Activated CD4-positive, alpha-beta T cell treated with anti-CD3 and anti-CD28 coated beads, Interleukin-2, amount 50 U/mL, for 24 hours (primary cell): ENCODE data around the gene NFIA.

Experiments used
- DNase-seq, 2 donors: peaks; one replicate each; pipeline ENCODE4 v3.0.0-alpha.2; 2020; ENCODE audit warnings: low read depth in 1 of 2, low spot score in 1 of 2

Gene NFIA

DNA sequence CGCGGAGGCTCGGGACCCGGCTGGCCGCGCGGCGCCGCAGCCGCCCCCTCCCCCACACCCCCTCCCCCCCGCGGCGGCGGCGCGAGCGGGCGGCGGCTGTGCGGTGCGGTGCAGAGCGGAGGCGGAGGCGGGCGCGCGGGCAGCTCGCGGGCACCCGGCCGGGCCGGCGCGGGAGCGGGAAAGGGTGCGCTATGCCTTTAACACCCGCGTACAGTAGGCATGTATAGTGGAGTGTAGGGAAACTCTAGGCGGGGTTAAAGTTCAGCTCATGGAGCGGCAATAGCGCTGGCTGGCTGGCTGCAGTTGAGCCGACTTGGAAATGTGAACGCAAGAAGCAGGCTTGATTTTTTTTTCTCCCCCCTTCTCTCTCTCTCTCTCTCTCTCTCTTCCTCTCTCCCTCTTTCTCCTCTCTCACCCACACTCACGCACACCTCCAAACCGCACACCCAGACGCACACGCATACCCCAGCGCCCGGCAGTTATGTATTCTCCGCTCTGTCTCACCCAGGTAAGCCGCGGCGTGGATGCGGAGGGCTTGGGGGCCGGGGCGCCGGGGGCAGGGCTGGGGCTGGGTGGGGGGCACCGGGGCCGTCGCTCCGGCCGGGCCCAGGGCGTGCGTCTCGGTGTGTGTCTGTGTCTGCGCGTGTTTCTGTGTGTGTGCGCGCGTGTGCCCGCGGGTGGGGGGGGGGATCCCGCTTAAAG lies at the start of gene NFIA:
NFIA (plus strand) TSS at position 251 of the 702 bp plus-strand sequence.
- DNase-seq, result no peak

DNA sequence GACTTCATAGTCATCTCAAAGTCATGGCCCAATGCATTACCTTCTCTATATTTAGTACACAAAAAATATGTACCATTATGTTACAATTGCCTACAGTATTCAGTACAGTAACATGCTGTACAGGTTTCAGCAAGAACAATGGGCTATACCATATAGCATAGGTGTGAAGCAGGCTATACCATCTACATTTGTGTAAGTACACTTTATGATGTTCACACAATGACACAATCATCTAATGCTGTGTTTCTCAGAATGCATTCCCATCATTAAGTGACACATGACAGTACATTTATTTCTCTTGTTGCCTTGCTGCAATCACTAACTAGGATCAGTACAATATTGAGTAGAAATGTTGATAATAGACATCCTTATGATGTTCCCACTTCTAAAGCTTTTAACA lies 46.5 kb upstream of the NFIA start:
- no peak for DNase-seq

DNA sequence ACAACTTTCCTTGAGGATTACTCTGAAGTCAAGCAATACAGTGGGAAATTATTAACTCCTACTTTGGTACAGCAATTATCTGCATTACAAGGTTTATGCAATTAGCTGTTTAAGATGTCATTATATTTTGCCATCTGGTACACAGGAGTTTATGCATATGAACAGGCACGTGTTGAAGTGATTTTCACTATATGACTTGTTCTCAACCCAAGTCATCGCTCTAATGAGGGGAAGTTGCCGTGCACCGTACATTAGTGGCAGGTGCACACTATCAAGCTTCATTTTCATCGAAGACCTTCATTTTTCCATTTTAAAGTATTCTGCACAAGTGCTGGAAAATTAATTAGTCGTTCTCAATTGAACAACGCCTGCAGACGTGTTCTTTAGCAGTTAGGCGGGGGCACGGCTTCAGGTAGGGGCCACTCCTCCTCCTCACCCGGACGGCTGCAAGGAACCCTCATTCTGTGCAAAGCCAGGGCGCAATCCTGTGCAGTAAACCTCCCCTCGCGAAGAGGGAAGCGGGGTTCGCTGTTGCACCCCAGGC lies 39.8 kb upstream of the NFIA start:
- no peak for DNase-seq

DNA sequence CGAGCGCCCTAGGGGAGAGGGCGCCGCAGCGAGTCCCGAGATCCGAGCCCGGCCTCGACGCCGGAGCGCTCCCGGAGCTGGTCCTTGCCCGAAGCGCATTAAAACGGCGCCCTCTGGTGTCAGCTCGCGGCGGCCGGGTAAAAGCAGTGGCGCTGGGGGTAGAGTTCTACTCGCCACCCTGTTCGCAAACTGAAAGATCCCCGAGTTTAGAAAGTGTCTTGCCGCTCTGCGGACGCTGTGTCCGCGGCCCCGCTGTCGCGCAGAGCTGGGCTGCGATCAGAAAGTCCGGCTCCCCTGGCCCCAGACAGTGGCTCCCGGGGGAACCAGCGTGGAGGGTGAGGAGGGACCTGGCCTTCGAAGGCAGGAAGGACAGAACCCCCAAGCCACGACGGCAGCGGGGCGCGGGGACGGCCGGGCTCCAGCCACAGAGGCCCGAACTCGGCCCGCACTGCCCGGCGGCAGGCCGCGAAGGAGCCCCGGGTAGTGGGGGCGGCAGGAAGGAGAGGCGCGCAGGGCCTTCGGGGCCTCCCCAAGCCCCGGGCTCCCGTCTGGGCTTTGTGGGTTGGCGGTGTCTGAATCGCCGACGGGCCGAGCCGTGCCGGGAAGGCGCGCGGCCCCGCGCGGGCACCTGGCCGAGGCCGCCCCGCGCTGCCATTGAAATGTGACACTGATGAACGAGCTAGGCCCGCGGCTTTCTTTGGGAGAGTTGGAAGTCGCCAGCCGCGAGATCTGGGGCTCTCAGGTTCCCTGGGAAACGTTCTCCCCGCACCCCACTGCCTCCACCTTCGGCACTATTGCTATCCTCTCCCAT lies 39.1 kb upstream of the NFIA start:
- DNase-seq, result peak; percentile 75 to 78

DNA sequence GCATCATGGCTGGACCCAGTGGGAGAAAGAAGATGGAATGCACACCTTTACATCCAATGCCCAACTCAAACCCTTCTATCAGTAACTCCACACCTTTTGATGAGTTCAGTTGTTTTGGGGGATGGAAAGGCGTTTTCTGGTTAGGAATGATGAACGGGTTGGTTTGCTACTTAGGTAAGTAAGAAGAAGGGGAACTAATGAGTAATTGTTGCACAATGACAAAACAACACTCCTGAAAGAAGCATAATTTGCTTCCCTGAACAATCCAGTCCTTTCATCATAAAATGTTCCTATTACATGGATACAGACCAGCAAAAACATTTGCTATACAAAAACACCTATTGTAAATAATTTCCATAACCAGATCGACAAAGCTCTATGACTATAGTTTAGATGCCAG lies 35.9 kb upstream of the NFIA start:
- DNase-seq, result no peak

DNA sequence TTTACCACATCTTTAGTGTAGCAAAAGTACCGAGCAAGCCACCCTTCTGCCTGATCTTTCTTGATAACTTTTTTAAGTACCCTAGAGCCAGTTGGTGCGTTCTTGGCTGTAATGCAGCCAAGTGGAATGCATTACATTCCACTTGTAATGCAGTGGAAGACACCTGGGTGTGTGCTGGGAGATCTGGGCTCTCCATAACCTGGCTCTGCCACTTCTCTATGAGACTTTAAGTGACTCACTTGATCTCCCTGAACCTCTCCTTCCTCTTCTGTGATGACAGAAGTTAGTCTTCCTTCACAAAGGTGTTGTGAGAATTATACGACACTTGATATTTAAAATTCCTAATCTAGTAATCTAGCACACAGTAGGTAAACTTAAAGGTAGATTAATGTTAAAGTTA lies 35.3 kb upstream of the NFIA start:
- DNase-seq, result no peak

DNA sequence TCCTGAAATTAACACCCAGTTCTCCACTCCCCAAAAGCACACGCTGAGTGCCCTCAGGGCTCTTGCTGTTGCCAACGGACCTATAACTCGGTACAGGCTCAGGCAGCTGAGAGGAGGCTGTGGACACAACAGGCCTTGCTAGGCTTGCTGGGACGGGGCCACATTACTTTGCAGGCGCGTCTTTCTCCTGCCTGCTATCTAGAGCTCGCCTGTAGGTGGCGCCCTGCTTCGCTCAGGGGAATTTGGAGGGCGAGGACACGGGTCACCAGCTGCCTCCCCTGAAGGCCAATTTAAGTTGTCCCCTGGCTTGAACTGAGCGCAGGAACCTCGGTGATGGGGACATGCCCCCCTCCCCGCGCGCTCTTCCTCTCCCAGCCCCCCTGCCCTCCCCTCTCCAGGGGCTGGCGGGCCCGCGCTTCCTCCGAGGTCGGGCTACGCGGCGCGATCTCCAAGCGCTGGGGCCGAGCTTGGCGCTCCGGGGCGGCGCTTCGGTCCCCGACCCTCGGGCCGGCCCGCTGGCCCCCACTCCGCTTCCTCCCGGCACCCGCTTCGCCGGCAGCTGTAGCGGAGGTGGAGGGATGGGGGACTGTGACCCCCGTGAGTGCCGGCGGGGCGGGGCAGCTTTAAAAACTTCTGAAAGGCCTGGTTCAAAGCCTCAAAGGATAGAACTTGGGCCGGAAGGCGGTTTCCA lies 32.4 kb upstream of the NFIA start:
- peak; percentile 81 to 90 for DNase-seq

DNA sequence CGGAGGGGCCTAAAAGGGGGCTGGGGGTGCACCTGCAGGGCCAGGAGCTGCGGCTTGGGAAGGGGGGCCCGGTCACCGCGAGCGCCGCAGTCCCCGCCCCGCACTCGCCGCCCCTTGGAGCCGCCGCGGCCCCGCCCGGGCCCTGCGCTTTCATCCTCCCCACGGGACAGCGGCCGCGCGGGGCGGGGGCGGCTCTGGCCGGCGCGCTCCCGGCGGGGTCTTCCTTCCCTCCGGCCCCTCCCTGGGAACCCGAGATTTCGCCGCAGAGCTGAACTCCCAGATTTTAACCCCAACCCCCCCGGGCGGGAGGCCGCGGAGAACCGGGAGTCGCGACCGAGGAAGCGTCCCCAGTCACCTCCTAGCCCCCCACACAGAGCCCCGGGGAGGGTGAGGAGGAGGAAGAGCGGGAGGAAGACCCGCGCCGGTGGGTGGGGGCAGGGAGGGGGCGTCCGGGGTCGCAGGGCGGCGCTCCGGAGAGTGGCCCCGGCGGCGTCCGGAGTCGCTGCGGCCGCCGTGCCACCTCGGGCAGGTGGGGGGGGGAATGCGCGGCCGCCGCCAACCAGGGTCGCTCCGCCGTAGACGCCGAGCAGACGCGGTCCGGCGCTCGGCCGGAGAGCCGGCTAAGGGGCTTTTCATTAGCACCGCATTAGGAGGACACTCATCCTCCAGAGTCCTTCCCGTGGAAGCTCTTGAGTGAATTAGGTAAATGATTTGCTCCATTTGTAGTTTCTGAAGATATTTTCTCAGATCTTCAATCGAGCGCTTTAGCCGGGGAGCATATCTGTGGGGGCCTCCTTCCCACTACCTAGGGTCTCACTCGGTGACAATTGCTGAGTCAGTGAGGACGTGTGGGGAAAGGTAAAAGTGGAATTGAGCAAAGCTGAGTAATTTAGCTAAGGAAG lies 31.6 kb upstream of the NFIA start:
- no peak for DNase-seq

DNA sequence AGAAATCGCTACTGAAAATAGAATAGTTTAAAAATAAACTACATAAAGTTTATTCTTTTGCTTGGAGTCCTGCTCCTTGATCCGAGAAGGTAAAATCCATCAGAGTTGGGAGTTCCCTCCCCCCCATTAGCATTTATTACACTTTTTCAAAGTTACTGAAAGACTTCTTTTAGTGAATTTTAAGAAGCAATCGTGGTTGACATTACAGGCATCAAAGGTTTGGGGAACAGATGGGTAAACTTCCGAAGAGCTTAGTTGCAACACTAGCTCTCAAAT lies 31.0 kb upstream of the NFIA start:
- no peak for DNase-seq

DNA sequence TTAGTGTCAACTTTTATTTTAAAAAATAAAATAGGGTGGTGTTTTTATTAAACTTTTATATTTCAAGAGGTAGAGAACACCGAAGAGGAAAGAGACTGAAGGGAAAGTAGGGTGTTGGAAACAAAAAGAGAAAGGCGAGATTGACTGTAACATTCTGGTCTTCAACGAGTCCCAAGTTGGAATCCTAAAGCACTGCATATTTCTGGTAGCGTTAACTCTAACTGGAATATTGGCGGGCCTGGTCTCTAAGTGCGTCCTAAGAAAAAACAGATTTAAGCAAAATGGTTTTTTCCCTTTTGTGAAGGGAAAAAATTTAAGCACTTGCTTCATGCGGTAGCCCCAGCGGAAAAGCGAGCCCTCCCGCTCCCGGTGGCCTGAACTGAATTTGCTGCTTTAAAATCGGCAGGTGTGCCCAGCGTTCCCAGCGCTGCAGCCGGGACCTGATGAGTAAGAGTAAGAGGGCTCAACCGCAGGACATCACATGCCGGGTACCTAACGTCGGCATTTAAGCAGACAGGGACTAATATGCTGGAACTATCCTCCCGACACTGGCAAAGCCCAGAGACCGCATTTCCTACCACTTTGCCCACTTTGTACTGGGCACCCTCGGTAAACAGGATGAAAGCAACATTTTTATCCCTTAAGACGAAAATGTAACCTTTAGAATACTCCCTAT lies 30.5 kb upstream of the NFIA start:
- DNase-seq, result no peak

DNA sequence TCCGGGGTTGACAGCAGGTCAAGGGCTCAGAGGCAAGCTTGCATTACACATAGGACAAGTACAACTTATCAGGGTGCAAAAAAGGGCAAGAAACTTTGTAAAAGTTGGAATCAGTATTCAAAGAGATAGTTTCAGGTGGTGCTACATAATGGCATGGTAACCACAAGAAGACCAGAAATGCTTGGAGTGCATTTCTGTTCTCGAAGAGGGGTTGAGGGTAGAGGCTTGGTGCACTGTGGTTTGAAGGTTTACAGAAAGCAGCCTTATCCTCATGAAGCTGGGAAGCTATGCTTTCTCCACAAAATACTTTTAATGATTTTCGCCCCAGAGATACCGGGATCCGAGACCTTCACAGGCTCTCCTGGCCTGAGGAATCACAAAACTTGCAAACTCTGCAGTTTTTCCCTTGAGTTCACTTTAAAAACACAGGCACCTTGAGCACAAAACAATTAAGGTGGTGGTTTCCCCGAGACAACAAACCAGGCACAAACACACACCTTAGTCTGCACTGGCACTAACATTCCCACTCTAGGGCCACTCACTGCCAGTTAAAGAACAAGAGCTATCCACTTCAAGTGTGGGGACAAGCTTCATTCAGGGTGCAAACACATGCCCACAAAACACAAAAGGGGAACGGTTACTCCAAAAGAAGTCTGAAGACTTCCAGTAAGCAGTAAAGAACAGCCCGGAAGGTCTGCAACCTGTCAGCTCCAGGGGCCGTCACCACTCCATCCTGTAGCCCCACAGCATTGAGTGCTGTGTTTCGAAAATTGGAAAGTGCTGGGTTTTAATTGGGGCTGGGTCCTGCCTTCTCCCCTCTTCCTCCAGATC lies 29.8 kb upstream of the NFIA start:
- DNase-seq, result no peak

DNA sequence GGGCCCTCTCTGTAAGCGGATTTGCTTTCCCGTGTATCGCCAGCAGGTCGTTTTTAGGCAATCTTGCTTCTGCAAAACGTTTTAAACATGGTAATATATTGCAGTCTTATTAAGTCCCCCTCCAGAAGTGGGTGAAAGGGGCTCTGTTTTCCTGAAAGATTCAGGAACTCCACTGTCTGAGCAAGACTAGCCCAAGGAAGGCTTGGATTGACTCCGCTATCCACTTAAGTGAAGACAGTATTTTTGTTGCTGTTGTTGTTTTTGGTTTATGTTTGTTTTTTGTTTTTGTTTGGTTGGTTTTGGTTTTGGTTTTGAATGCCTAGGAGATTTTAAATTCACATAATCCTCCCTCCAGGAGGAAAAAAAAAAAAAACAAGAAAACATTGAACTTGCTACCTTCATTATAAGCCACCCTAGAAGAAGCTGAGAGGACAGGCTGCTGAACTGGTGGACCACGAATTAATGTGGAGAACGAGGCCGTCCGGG lies 29.1 kb upstream of the NFIA start:
- DNase-seq, result no peak

DNA sequence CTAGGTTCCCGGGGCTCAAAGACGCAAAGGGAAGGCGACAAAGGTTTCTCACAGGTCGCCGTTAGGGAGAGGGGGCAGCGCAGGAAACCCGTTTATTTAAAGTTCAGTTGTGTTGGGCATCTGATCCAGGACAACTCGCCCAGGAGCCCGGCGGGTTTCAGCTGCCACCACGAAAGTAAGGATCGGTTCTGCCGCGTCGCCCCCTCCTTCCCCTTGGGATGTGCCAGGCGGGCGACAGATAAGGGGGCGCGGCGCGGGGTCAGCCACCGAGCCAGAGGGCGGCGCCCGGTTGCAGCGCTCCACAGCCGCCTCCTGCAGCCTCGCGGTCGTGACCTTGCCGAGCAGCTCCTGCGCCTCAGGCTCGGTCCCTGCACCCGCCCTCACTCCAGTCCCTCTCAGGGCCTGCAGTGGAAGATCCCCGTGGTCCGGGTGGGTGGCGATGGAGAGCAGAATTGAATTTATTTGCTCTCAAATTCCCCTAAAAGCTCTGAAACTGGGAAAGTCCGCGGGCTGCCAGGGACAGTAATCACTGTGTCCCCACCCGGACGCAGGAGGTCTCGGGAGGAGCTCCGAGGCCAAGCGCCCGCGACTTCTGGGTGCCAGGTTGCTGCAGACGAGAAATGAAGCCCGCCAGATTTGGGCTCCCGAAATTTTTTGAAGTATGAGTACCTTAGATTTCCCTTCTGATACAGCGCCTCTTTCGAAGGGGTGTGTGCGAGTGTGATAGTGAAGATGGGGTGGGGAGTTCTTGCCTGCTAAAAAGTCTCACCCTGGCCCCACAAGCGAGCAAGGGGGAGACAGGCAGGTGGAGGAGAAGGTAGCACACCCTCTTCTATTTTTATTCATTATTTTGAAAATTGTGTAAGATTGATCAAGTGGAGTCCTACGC lies 28.4 kb upstream of the NFIA start:
- no peak for DNase-seq

DNA sequence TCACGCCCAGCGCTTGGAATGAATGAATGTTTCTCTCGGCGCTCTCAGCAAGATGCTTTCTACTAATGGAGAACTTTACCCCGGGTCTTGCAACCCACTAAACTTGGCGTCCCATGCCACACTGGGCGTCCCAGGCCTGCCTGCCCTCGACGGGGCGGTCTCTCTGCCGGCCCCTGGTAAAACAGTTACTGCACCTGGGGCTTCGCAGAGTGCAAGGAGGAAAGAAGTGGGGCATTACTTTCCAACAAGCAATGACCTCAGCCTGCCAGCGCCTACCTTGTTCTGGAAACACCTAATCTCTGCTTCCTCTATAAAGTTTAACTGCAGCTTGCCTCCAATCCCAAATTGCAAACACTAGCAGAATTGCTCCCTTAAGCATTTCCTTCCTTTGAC lies 27.8 kb upstream of the NFIA start:
- DNase-seq, result no peak

DNA sequence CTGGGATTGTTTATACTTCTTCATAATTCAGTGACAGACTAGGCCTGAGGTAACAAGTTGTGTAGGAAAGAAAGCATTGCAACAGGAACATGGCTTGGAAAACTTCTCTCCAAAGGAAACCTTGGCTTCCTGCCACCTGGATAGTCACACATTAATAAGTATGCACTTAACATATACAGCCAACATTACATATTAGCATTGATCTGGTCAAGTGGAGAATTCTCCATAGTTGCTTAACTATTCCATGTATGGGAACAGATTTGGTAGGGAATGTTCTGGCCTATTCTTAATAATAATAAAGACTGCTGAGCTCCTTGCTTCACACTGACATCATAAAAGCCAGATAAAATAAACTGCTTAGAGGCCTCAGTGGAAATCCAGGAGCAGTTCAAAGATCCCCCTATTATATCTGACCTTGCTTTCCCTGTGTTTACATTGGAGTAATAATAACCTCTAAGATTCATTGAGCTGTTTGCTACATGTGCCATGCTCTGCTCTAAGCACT lies 27.2 kb upstream of the NFIA start:
- no peak for DNase-seq

DNA sequence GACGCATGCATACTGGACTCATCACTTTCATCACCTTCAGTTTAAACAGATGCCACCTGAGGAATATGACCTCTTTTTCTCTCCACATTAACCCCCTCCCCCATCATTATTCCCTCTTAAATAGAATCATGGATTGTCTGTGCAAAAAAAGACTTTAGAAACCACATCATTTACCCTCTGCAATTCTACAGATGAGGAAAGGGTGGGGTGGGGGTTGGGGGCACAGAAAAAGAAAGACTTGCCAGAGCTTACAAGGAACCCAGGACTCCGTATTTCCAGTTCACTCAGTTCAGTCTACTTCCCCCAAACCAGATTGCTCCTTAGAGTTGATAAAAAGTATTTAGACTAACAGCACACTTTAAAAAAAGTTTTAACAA lies 26.2 kb upstream of the NFIA start:
- no peak for DNase-seq

DNA sequence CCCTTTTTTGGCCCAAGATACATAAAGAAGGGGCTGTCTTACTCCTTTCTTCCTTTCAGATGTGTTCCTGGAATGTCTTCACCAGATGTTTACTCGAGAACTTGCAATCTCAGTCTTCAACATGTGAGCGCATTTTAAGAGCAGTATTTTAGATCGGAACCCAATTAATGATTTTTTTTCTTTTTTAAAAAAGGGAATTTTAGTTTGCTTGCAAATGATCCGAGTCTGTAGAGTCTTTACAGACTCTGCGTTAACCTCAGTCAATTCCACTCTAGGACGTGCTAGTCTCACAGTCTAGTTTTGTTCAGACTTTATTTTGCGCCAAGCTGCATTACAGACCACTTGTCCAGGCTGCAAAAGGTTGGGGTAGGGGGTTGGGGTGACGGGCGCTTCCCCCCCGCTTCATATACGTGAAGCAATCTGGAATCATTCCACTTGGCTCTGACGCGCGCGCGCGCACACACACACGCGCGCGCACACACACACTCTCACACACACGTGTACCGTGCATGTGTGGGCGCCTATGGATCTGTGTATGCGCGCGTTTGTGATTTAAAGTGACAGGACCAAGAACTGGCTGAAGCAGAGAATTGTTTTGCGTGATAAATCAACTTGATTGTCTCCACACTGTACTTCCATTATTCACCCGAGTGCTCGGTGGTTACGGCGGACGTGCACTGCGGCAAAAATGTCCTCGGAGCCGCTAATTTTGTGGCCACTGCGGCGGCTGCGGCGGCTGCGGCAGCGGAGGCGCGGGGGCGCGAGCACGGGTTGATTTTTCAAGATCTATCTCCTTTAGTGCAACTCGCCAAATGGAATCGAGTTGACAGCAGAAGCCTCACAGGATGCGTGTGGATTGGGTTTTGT lies 25.6 kb upstream of the NFIA start:
- DNase-seq, result no peak
